ENCODE measurements around the gene RASGEF1C. TPM values are rescaled to one million over a fixed set of nuclear protein-coding genes. Genes with fewer than 3 reads are reported as not detected.

The RASGEF1C gene
- total RNA-seq, 6 experiments from 2014 or later, result not detected

DNA sequence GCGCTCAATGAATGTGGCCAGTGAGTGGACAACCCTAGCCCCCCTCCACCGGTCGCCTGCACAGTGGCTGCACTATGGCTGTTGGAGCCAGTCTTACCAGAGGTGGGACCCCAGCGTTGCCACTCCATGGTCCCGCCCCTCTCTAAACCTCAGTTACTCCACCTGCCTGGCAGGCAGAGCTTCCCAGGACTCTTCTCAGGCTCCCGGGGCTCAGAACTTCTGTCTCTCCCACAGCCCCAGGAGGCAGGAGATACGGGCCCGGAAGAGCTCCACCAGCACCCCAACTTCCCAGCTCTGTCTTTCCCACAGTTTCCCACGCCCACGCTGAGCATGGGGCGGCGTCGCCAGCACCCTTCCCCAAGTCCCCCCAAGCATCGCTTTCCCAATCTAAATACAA lies 975 bp downstream of the RASGEF1C start:
- H3K4me3 Mint-ChIP-seq, result no peak overlapping the region
- no peak overlapping the region for H3K27ac Mint-ChIP-seq
- peaks cover 29% of the 10 kb centered on the region for H3K9me3 Mint-ChIP-seq
- peaks cover 14% of the 10 kb centered on the region; the same call in 1 of the 2 replicates for H3K27me3 Mint-ChIP-seq (ENCODE audit: insufficient read depth)
- no peaks in the 10 kb centered on the region for H3K36me3 Mint-ChIP-seq (ENCODE audit: low read depth)
- TF ChIP-seq, protein P1, sequence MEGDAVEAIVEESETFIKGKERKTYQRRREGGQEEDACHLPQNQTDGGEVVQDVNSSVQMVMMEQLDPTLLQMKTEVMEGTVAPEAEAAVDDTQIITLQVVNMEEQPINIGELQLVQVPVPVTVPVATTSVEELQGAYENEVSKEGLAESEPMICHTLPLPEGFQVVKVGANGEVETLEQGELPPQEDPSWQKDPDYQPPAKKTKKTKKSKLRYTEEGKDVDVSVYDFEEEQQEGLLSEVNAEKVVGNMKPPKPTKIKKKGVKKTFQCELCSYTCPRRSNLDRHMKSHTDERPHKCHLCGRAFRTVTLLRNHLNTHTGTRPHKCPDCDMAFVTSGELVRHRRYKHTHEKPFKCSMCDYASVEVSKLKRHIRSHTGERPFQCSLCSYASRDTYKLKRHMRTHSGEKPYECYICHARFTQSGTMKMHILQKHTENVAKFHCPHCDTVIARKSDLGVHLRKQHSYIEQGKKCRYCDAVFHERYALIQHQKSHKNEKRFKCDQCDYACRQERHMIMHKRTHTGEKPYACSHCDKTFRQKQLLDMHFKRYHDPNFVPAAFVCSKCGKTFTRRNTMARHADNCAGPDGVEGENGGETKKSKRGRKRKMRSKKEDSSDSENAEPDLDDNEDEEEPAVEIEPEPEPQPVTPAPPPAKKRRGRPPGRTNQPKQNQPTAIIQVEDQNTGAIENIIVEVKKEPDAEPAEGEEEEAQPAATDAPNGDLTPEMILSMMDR (IDR thresholded peaks at IDR 0.05), result no peak
- H3K4me1 Mint-ChIP-seq (ENCODE audit: low read depth), result no peaks in the 10 kb centered on the region
- no peak for DNase-seq

DNA sequence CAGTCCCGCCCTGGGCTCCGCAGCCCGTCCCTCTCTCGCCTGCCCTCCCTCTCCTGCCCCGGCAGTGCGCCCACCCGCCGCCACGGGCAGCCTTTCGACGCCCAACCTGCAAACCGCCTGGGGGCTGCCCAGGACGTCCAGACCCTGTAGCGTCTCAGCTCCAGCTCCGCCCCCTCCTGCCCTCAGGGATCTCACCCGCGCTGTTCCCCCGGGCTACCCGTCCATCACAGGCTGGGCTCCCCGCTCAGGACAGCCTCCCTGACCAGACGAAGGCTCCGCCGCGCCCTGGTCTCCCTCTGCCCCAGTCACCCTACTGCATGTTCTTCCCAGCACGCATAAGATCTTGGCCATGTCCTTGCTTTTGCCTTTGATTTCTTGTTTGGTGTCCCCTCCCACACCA lies 1.4 kb downstream of the RASGEF1C start:
- no peaks in the 10 kb centered on the region for H3K4me1 Mint-ChIP-seq (ENCODE audit: low read depth)
- no peak overlapping the region for H3K27ac Mint-ChIP-seq
- H3K36me3 Mint-ChIP-seq (ENCODE audit: low read depth), result no peaks in the 10 kb centered on the region
- H3K4me3 Mint-ChIP-seq, result no peak overlapping the region
- no peak for DNase-seq
- peaks cover 26% of the 10 kb centered on the region for H3K9me3 Mint-ChIP-seq
- TF ChIP-seq, protein P1 (IDR thresholded peaks at IDR 0.05), result no peak
- H3K27me3 Mint-ChIP-seq (ENCODE audit: insufficient read depth), result peaks cover 14% of the 10 kb centered on the region; the same call in 1 of the 2 replicates

DNA sequence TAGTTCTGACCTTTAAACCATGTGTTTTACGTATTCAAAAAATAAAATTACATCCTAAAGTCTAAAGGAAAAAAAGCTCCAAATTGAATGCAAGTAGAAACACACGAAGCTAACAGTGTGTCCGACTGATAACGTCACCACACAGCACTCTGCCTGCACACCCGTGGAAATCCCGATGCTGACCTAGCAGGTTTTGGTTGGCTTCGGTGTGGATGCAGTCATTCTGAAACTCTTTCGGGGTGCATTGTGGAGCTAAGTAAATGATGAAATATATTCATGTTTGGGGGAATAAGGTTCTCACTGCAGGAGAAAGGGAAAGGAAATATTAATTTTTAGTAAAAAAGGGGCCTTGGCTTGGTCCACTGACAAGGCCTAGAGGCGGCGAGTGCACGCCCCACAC lies 2.0 kb downstream of the RASGEF1C start:
- H3K4me1 Mint-ChIP-seq (ENCODE audit: low read depth), result no peaks in the 10 kb centered on the region
- H3K27me3 Mint-ChIP-seq (ENCODE audit: insufficient read depth), result peaks cover 14% of the 10 kb centered on the region; the same call in 1 of the 2 replicates
- H3K36me3 Mint-ChIP-seq (ENCODE audit: low read depth), result no peaks in the 10 kb centered on the region
- TF ChIP-seq, protein P1 (IDR thresholded peaks at IDR 0.05), result no peak
- H3K27ac Mint-ChIP-seq, result no peak overlapping the region
- no peak for DNase-seq
- peaks cover 21% of the 10 kb centered on the region for H3K9me3 Mint-ChIP-seq
- no peak overlapping the region for H3K4me3 Mint-ChIP-seq

DNA sequence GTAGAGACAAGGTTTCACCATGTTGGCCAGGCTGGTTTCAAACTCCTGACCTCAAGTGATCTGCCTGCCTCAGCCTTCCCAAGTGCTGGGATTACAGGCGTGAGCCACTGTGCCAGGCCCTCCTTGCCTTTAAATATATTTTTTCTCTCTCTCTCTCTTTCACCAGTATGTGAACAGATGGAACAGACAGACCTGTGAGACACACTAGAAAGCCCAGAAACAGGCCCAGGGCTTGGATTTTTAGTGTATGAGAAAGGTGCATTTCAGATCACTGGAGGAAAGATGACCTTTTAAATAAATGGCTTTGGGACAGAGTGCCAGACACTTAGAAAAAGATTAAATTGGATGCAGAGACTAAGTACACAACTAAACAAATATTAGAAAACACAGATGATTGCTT lies 3.1 kb downstream of the RASGEF1C start:
- Mint-ChIP-seq H3K9me3 (peaks cover 19% of the 10 kb centered on the region), H3K4me1 (ENCODE audit: low read depth) (no peaks in the 10 kb centered on the region), H3K4me3 (no peak overlapping the region), H3K36me3 (ENCODE audit: low read depth) (no peaks in the 10 kb centered on the region), H3K27ac (no peak overlapping the region), H3K27me3 (ENCODE audit: insufficient read depth) (peaks cover 16% of the 10 kb centered on the region; the same call in 1 of the 2 replicates)
- TF ChIP-seq, protein P1 (IDR thresholded peaks at IDR 0.05), result no peak
- no peak for DNase-seq

DNA sequence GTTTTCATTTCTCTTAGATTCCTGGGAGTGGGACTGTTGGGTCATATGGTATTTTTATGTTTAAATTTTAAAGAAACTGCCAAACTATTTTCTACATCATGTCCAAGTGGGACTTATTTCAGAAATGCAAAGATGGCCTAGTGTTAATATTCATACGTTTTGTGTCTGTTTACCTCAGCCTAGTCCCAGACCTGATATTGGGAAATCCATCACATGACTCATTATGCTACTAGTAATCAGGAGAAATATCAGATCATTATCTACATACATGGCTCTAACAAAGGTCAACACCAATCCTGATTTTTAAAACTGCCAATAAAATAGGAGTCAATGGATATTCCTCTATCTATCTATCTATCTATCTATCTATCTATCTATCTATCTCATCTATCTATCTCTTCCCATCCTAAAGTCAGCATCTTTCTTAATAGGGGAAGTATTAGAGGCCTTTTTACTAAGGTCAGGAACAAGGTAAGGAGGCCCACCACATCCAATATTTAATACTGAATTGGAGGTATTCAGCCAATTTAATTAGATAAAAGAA lies 4.7 kb downstream of the RASGEF1C start:
- TF ChIP-seq, protein P1 (IDR thresholded peaks at IDR 0.05), result no peak
- Mint-ChIP-seq H3K36me3 (ENCODE audit: low read depth) (no peaks in the 10 kb centered on the region), H3K27ac (no peak overlapping the region), H3K27me3 (ENCODE audit: insufficient read depth) (peaks cover 12% of the 10 kb centered on the region; the same call in 1 of the 2 replicates), H3K9me3 (peaks cover 5% of the 10 kb centered on the region), H3K4me1 (ENCODE audit: low read depth) (no peaks in the 10 kb centered on the region), H3K4me3 (no peak overlapping the region)
- no peak for DNase-seq
